Activated CD4-positive, alpha-beta T cell treated with anti-CD3 and anti-CD28 coated beads for 36 hours (primary cell): ENCODE results near the gene OR6C70. TPM values are rescaled to one million over a fixed set of nuclear protein-coding genes. Genes with fewer than 3 reads are reported as not detected.

Experiments used
- total RNA-seq, 2 experiments: library from RNA; stranded (reverse); gene quantifications; one replicate each; pipeline ENCODE4 v1.2.3, GENCODE V29; 2021

Gene OR6C70
- total RNA-seq, 2 experiments from 2014 or later, result not detected

Other genes starting within 250 kb of the OR6C70 start
- not detected for gene OR10A7, start 249.1 kb downstream of the OR6C70 start, total RNA-seq
- gene OR6C74, start 225.5 kb downstream of the OR6C70 start, total RNA-seq, result not detected
- gene OR6C6, start 173.6 kb downstream of the OR6C70 start, total RNA-seq, result not detected
- not detected for gene OR6C1, start 155.8 kb downstream of the OR6C70 start, total RNA-seq
- not detected for gene OR6C3, start 139.4 kb downstream of the OR6C70 start, total RNA-seq
- gene OR6C75, start 107.2 kb downstream of the OR6C70 start, total RNA-seq, result not detected
- not detected for gene OR6C65, start 69.6 kb downstream of the OR6C70 start, total RNA-seq
- gene OR6C76, start 43.9 kb downstream of the OR6C70 start, total RNA-seq, result not detected
- not detected for gene OR6C2, start 26.1 kb downstream of the OR6C70 start, total RNA-seq
- not detected for gene OR6C68, start 22.2 kb upstream of the OR6C70 start, total RNA-seq
- gene OR6C4, start 79.5 kb upstream of the OR6C70 start, total RNA-seq, result not detected
- gene OR2AP1, start 102.3 kb upstream of the OR6C70 start, total RNA-seq, result not detected
- not detected for gene OR10P1, start 166.8 kb upstream of the OR6C70 start, total RNA-seq
- gene ITGA7, start 237.8 kb upstream of the OR6C70 start, total RNA-seq, result 1 to 10 TPM; 5.5 to 5.6 TPM
- gene BLOC1S1, start 245.9 kb upstream of the OR6C70 start, total RNA-seq, result 100 to 1,000 TPM; 107 to 115 TPM